K562 treated with DMSO at 1 percent for 48 hours (cell line): ENCODE results near the gene TXNRD3. TPM values are rescaled to one million over a fixed set of nuclear protein-coding genes. Genes with fewer than 3 reads are reported as not detected.

Experiments used
- total RNA-seq: library from RNA; unstranded; fragments of 300-600 nt; gene quantifications from 2 replicates; pipeline ENCODE4 v1.2.3, GENCODE V29; 2022; ENCODE audit warnings: low replicate concordance; ENCODE audit errors: extremely low read depth

TXNRD3 gene
- total RNA-seq: not detected in 2 replicates

DNA sequence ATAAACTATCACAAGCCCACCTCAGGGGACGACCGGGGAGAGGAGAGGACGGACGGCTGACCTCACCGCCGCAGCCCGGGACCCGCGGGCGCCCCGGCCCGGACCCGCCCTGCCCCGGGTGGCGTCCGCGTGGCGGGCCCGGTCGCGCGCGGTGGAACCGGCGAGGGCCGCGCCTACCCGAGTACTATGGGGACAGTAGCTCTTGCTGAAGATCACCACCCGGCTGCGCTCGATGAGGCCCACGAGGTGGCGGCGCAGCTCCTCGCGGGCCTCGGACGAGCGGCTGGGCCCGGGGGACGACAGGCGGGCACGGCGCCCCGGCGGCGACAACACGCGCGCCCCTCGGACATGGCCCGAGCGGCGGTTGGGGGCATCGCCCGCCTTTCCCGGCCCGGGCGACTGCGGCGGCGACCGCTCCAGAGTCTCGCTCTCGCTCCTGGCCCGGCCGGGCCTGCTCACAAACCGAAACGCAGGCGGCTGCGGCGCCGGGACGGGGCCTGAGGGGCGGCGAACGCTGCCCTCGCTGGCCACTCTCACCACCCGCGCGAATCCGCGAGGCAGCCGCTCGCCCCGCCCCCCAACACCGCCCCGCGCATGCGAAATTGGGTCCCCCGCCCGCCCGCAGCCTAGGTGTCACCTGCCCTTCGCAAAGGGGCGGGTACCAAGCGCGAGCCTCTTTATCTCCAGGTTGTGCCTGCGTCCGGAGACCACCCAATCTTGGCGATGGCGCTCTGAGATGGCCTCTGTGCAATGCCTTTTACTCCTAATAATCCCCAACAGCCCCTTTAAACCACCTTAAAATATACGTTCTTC lies at the start of gene TXNRD3:
Gene TXNRD3 (minus strand): TSS at position 554 of the 813 bp plus-strand sequence.

DNA sequence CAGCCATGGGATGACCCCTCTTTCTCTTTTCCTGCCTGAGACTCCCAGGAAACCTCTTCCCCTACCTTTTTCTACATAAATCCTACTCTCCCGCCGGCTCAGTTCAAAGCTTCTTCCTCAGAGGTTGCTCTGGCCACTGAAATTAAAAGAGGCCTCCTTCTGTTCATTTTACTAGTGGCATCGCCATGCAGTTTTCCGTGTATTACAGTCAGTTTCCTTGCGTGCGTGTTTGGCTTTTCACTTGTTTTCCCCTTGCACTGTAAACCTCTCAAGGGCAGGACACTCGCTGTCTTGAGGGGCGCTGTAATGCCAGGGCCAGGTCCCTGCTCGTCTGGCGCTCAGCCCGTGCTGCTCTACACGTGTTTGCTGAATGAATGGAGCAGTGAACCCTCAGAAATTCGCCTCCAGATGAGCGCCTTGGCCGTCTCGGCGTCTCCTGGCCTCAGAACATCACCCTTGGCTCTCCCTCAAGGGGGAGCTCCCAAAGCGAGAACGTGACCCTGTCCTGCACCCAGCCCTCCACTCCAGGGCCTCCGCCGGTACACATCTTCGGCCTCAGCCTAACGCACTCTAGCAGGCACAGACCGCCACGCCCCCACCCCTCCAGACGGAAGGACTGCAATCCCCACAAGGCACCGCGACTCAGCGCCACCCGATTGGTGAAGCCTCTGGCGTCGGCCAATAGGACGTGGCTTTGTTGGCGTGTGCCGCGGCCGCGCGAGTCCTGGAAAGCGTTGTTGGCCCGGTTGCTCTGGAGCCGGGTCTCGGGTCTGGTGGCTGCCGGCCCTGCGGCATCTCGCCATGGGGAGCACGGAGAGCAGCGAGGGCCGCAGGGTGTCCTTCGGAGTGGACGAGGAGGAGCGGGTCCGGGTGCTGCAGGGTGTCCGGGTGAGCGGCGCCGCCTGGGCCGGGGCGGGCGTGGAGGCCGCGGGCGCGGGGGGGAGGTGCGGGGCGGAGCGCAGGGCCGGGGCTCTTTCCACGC lies 48.9 kb upstream of the TXNRD3 start, which contains the start of gene CHCHD6:
Gene CHCHD6 (plus strand): TSS at position 729 of the 982 bp plus-strand sequence. CDS start 73 bp downstream, at position 802.

DNA sequence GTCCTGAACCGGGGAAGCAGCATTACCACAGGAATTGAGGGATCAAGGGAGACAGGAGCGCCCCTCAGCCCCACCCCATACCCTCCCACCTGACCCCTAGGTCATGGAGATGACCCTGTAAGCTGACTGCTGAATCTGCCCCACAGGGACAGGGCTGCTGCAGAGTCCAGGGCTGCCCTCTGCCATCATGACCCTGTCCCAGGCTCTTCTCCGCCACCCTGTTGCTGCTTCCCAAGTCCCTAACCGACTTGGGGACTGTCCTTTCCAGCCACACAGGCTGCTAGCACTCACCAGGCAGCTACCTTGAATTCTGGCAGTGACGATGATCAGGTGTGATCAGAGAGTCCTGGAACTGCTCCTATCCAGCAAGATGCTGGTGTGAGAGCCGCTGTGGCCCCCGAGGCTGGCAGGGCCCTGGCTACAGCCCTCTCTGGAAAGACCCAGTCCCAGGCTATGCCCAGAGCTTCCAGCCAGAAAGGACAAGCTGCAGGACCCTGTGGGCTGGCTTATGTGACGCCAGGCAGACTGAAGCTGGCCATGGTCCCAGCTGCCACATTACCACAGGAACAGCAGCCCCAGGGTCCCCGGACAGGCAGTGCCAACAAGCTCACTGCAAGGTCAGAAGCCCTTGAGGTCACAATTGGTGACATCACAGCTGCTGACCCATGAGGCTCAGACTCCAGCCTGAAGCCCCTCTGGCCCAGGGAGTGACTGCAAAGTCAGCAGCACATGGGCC lies 96.4 kb downstream of the TXNRD3 start, which contains the start of gene C3orf22:
Gene C3orf22 (minus strand): TSS at position 597 of the 736 bp plus-strand sequence. CDS start 5,542 bp downstream, outside the sequence.

Other genes starting within 250 kb of the TXNRD3 start
- not detected in 2 replicates for gene ZXDC, start 179.2 kb downstream of the TXNRD3 start, total RNA-seq
- gene UROC1, start 137.4 kb downstream of the TXNRD3 start, total RNA-seq: not detected in 2 replicates
- gene CHST13, start 131.0 kb downstream of the TXNRD3 start, total RNA-seq: not detected in 2 replicates
- not detected in 2 replicates for gene C3orf22, start 96.2 kb downstream of the TXNRD3 start, total RNA-seq
- not detected in 2 replicates for gene CHCHD6, start 49.1 kb upstream of the TXNRD3 start, total RNA-seq